Ecto neural progenitor cell (in vitro differentiated cells): ENCODE data around the gene AGAP9.

ENCODE experiments used
- DNase-seq: peaks from one replicate; pipeline ENCODE4 v3.0.0-alpha.2; 2018; ENCODE audit warnings: low spot score

Gene AGAP9

GRCh38 chr10:47456794-47457527 is 66.5 kb downstream of the AGAP9 start:
- peak; percentile 31 for DNase-seq

- peak; percentile 29 for DNase-seq
These were observed 67.2 kb downstream of the AGAP9 start for GRCh38 chr10:47456079-47456785.

GRCh38 chr10:47455350-47456078 is 67.9 kb downstream of the AGAP9 start:
- DNase-seq, result peak; percentile 40

GRCh38 chr10:47454780-47455058 is 68.7 kb downstream of the AGAP9 start:
- no peak for DNase-seq

- DNase-seq, result peak; percentile 33
These were observed 69.2 kb downstream of the AGAP9 start for GRCh38 chr10:47454008-47454779.

GRCh38 chr10:47453141-47454007 is 70.1 kb downstream of the AGAP9 start:
- DNase-seq, result no peak

- peak; percentile 48 for DNase-seq
These were observed 70.8 kb downstream of the AGAP9 start for GRCh38 chr10:47452495-47453140.

GRCh38 chr10:47451998-47452494 is 71.4 kb downstream of the AGAP9 start:
- peak; percentile 37 for DNase-seq
